Gastroesophageal sphincter (tissue), 4 donors: Measurements from ENCODE around the gene ARGLU1. TPM values are rescaled to one million over a fixed set of nuclear protein-coding genes. Genes with fewer than 3 reads are reported as not detected.

Source experiments
- ATAC-seq: fragments of 150-250 bp; one replicate; pipeline ENCODE4 v1.9.1; 2016; ENCODE audit warnings: mild to moderate bottlenecking, moderate library complexity
- H3K27ac ChIP-seq, 4 donors: fragments of 200-600 bp; sonication (generic) in 3 of 4; 1 replicate in 3 of 4; 2 replicates in 1 of 4; pipeline ENCODE4 v1.5.1; 2016 to 2019
- H3K27me3 ChIP-seq: fragments of 200-600 bp; sonication (generic); one replicate; pipeline ENCODE4 v1.5.1; 2019
- H3K36me3 ChIP-seq, 2 donors: fragments of 200-600 bp; sonication (generic); one replicate each; pipeline ENCODE4 v1.5.1; 2019; ENCODE audit warnings: control low read depth in 1 of 2
- H3K4me1 ChIP-seq, 3 donors: fragments of 200-600 bp; sonication (generic); 1 replicate in 2 of 3; 2 replicates in 1 of 3; pipeline ENCODE4 v1.5.1; 2016 to 2019; ENCODE audit warnings: control low read depth in 2 of 3
- H3K4me3 ChIP-seq, 2 donors: fragments of 200-600 bp; sonication (generic); one replicate each; pipeline ENCODE4 v1.5.1; 2019; ENCODE audit warnings: mild to moderate bottlenecking in 1 of 2, moderate library complexity in 1 of 2
- H3K9me3 ChIP-seq, 3 donors: fragments of 200-600 bp; sonication (generic); one replicate each; pipeline ENCODE4 v1.5.1; 2017 to 2019; ENCODE audit warnings: control low read depth in 2 of 3
- EP300 ChIP-seq: sonication (generic); formaldehyde crosslinking; IDR thresholded peaks from one replicate; pipeline ENCODE4 v1.6.1; 2017; ENCODE audit warnings: antibody characterized with exemption, mild to moderate bottlenecking
- POLR2A ChIP-seq, 2 donors: fragments of 450-650 bp; IDR thresholded peaks; one replicate each; pipeline ENCODE4 v1.6.1; 2017; ENCODE audit warnings: antibody characterized with exemption in 2 of 2, mild to moderate bottlenecking in 2 of 2, moderate library complexity in 1 of 2
- POLR2AphosphoS5 ChIP-seq: sonication (generic); formaldehyde crosslinking; IDR thresholded peaks from one replicate; pipeline ENCODE4 v1.6.1; 2017; ENCODE audit warnings: antibody characterized with exemption
- WGBS, 2 donors: methylation state at CpG; one replicate each; pipeline ENCODE4 v1.1.5; 2018; ENCODE audit warnings: low coverage in 1 of 2; 5-methylcytosine and 5-hydroxymethylcytosine counted together
- total RNA-seq, 4 donors: library from RNA; depleted of rRNA; stranded (reverse); fragments of >200 nt; gene quantifications; one replicate each; pipeline ENCODE4 v1.1.0, GENCODE V29; 2016
- TF ChIP-seq, protein P1 (sequence below), 4 experiments: fragments of 200-600 bp in 2 of 4; fragments of 450-650 bp in 2 of 4; sonication (generic) in 1 of 4; IDR thresholded peaks; one replicate each; pipeline ENCODE4 v1.5.1; 2017 to 2019; ENCODE audit warnings: antibody characterized with exemption in 4 of 4, mild to moderate bottlenecking in 2 of 4, moderate library complexity in 2 of 4

ARGLU1 gene
- total RNA-seq, 4 donors from 2014 or later, result 25.5 to 140 (median 73.5) TPM

DNA sequence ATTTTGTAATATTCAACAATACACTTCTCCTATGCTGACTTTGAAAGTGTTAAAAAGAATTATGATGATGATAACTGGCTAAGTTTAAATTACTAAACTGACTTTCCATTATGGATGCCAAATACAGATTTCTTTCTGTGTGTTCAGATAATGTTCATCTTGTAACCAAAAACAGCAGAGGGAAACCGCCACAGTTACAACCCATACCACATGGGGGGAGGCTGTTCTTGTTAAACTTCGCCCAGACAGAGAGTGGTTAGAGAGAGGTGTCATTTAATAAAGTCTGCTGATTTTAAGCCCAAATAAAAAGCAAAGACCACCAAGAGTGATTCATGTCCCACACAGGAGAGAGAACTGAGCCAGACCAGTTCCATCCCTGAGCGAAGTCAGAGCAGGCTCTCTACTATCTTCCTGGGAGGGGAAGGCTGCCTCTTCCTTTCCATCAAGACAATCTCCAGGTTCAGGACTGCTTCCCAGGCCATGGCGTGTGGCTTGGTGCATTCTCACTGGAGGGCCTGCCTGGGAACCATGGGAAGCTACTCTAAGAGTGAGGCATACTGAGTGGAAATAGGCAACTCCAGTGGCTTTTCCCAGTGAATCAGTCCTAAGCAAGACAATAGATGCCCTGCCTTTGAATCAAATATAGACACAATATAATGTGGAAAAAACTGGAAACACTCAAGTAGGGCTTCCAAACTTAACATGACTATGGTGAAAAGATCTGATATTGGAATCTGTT, 50.7 kb downstream of the ARGLU1 start:
- H3K36me3 ChIP-seq, result no peaks in the 10 kb centered on the region
- no peaks in the 10 kb centered on the region for H3K9me3 ChIP-seq
- peaks cover 2 to 64% (median 3%) of the 10 kb centered on the region in 3 donors for H3K4me1 ChIP-seq
- no peak overlapping the region for H3K27ac ChIP-seq
- H3K27me3 ChIP-seq, result no peaks in the 10 kb centered on the region
- TF ChIP-seq POLR2AphosphoS5 (no peak), POLR2A (IDR thresholded peaks at IDR 0.05) (no peak), EP300 (no peak)
- TF ChIP-seq, protein P1, sequence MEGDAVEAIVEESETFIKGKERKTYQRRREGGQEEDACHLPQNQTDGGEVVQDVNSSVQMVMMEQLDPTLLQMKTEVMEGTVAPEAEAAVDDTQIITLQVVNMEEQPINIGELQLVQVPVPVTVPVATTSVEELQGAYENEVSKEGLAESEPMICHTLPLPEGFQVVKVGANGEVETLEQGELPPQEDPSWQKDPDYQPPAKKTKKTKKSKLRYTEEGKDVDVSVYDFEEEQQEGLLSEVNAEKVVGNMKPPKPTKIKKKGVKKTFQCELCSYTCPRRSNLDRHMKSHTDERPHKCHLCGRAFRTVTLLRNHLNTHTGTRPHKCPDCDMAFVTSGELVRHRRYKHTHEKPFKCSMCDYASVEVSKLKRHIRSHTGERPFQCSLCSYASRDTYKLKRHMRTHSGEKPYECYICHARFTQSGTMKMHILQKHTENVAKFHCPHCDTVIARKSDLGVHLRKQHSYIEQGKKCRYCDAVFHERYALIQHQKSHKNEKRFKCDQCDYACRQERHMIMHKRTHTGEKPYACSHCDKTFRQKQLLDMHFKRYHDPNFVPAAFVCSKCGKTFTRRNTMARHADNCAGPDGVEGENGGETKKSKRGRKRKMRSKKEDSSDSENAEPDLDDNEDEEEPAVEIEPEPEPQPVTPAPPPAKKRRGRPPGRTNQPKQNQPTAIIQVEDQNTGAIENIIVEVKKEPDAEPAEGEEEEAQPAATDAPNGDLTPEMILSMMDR (IDR thresholded peaks at IDR 0.05), result no peak
- no peak for ATAC-seq
- 66 to 68% methylated on average over 3 to 4 of the region's 4 CpGs for WGBS, 2 donors
- no peak overlapping the region for H3K4me3 ChIP-seq

GRCh38 chr13:106515635-106516254, 52.2 kb downstream of the ARGLU1 start:
- H3K4me3 ChIP-seq, result no peak overlapping the region
- peaks cover 2 to 58% (median 3%) of the 10 kb centered on the region in 3 donors for H3K4me1 ChIP-seq
- WGBS, 2 donors, result 81 to 94% methylated on average over 3 to 5 of the region's 5 CpGs
- no peaks in the 10 kb centered on the region for H3K27me3 ChIP-seq
- no peak for ATAC-seq
- H3K27ac ChIP-seq, result no peak overlapping the region
- H3K36me3 ChIP-seq, result no peaks in the 10 kb centered on the region
- no peak for TF ChIP-seq POLR2AphosphoS5
- TF ChIP-seq, protein P1 (IDR thresholded peaks at IDR 0.05), result no peak
- TF ChIP-seq POLR2A (IDR thresholded peaks at IDR 0.05), result no peak
- no peak for TF ChIP-seq EP300
- H3K9me3 ChIP-seq, result no peaks in the 10 kb centered on the region

GRCh38 chr13:106514928-106515634, 52.9 kb downstream of the ARGLU1 start:
- no peaks in the 10 kb centered on the region for H3K9me3 ChIP-seq
- H3K4me3 ChIP-seq, result no peak overlapping the region
- H3K36me3 ChIP-seq, result no peaks in the 10 kb centered on the region
- peaks cover 2 to 51% (median 3%) of the 10 kb centered on the region in 3 donors for H3K4me1 ChIP-seq
- H3K27ac ChIP-seq, result peak overlapping the region in 1 of 4 donors; percentile 29
- H3K27me3 ChIP-seq, result no peaks in the 10 kb centered on the region
- TF ChIP-seq POLR2A (IDR thresholded peaks at IDR 0.05), result no peak
- no peak for TF ChIP-seq POLR2AphosphoS5
- TF ChIP-seq, protein P1 (IDR thresholded peaks at IDR 0.05), result no peak
- TF ChIP-seq EP300, result no peak
- ATAC-seq, result no peak
- 75 to 89% methylated on average over 11 to 15 of the region's 15 CpGs for WGBS, 2 donors

- H3K4me3 ChIP-seq, result no peak overlapping the region
- H3K4me1 ChIP-seq, result peaks cover 2 to 51% (median 3%) of the 10 kb centered on the region in 3 donors
- H3K36me3 ChIP-seq, result no peaks in the 10 kb centered on the region
- H3K27me3 ChIP-seq, result no peaks in the 10 kb centered on the region
- peak overlapping the region in 1 of 4 donors; percentile 29 for H3K27ac ChIP-seq
- ATAC-seq, result no peak
- no peaks in the 10 kb centered on the region for H3K9me3 ChIP-seq
- WGBS, 2 donors, result 75 to 76% methylated on average over 5 to 8 of the region's 8 CpGs
- TF ChIP-seq, protein P1 (IDR thresholded peaks at IDR 0.05), result no peak
- TF ChIP-seq EP300, result no peak
- no peak for TF ChIP-seq POLR2A (IDR thresholded peaks at IDR 0.05)
- TF ChIP-seq POLR2AphosphoS5, result no peak
Observed at GRCh38 chr13:106513025-106513983, 54.6 kb downstream of the ARGLU1 start.
